NB4 (cell line): ENCODE data around the gene IL21.

Experiments used
- CTCF ChIP-seq: IDR thresholded peaks from one replicate; pipeline ENCODE4 v1.5.1; 2012; ENCODE audit warnings: low read depth, low read length
- POLR2A ChIP-seq: IDR thresholded peaks from 2 replicates; pipeline ENCODE4 v1.6.1; 2011; ENCODE audit warnings: mild to moderate bottlenecking; ENCODE audit not compliant: insufficient read length; ENCODE audit errors: extremely low read depth

GRCh38 chr4:122633211-122633610 lies 12.3 kb upstream of the IL21 start:
- TF ChIP-seq CTCF (no peak), POLR2A (no peak)
